GM12878 (cell line): Measurements from ENCODE around the gene NIN. TPM values are rescaled to one million over a fixed set of nuclear protein-coding genes. Genes with fewer than 3 reads are reported as not detected.

Experiments used
- ATAC-seq: fragments of 200-7000 bp; cut with Tn5 transposase; 3 replicates; pipeline ENCODE4 v1.9.1; 2020; ENCODE audit warnings: mild to moderate bottlenecking, moderate library complexity
- BruUV-seq: library from RNA; stranded (reverse); fragments of 400-500 nt; replicated peaks from 2 replicates; lab custom pipeline; 2021; lab: Mats Ljungman, UMichigan
- CTCF ChIA-PET: fragments of 300-600 bp; sonication (Branson Sonifier 250); formaldehyde crosslinking; extraction: SDS; loops from one replicate; lab custom pipeline; 2021; ENCODE audit warnings: inconsistent platforms; lab: Yijun Ruan, JAX
- POLR2A ChIA-PET: fragments of 350-600 bp; formaldehyde crosslinking; extraction: SDS; loops from one replicate; lab custom pipeline; 2021; ENCODE audit warnings: inconsistent platforms; lab: Charles Lee
- RAD21 ChIA-PET: fragments of 300-600 bp; sonication (Branson Sonifier 250); formaldehyde crosslinking; loops from one replicate; lab custom pipeline; 2023; ENCODE audit warnings: antibody characterized with exemption; ENCODE audit not compliant: unreplicated experiment; lab: Charles Lee
- SMC1A ChIA-PET: fragments of 300-600 bp; sonication (Branson Sonifier 250); formaldehyde crosslinking; loops from one replicate; lab custom pipeline; 2023; ENCODE audit not compliant: unreplicated experiment, uncharacterized antibody; lab: Charles Lee
- DNase-seq: peaks from one replicate; pipeline ENCODE4 v3.0.0-alpha.2; 2011; ENCODE audit warnings: low read depth, low spot score
- FAIRE-seq: peaks from 3 replicates; lab custom pipeline; 2011; peaks lifted over from hg19 to GRCh38; lab: Jason Lieb, UNC
- H2AFZ ChIP-seq: 2 replicates; pipeline ENCODE4 v1.6.0; 2011; ENCODE audit warnings: low read depth, low read length, control low read depth; ENCODE audit not compliant: control insufficient read depth
- H3K27ac ChIP-seq: 2 replicates; pipeline ENCODE4 v1.5.1; 2011; ENCODE audit warnings: control low read depth; ENCODE audit not compliant: control insufficient read depth, insufficient read depth
- H3K27me3 ChIP-seq, 2 experiments: replicated peaks in 1 of 2; 2 replicates each; pipeline versions ENCODE4 v1.6.0 to v1.6.1; 2011; ENCODE audit warnings: low read length in 1 of 2; ENCODE audit not compliant: control insufficient read depth in 2 of 2, insufficient read depth in 2 of 2
- H3K36me3 ChIP-seq, 2 experiments: 2 replicates each; pipeline ENCODE4 v1.5.1; 2011; ENCODE audit warnings: low read length in 1 of 2; ENCODE audit not compliant: control insufficient read depth in 2 of 2, insufficient read depth in 2 of 2
- H3K4me1 ChIP-seq: 2 replicates; pipeline ENCODE4 v1.6.1; 2011; ENCODE audit warnings: mild to moderate bottlenecking, low read length, moderate library complexity, mixed read lengths; ENCODE audit not compliant: control insufficient read depth, insufficient read depth
- H3K4me2 ChIP-seq: 2 replicates; pipeline ENCODE4 v1.6.0; 2011; ENCODE audit warnings: control low read depth; ENCODE audit not compliant: control insufficient read depth, insufficient read depth
- H3K4me3 ChIP-seq: fragments of 200-600 bp; sonication (generic); 2 replicates; pipeline ENCODE4 v1.5.1; 2016
- H3K79me2 ChIP-seq: 2 replicates; pipeline ENCODE4 v1.6.0; 2011; ENCODE audit warnings: low read length; ENCODE audit not compliant: control insufficient read depth, insufficient read depth
- H3K9ac ChIP-seq: 2 replicates; pipeline ENCODE4 v1.8.0; 2011; ENCODE audit warnings: low read length, control low read depth, mixed read lengths; ENCODE audit not compliant: control insufficient read depth, insufficient read depth
- H3K9me3 ChIP-seq: replicated peaks from 3 replicates; pipeline ENCODE4 v1.5.1; 2011; ENCODE audit warnings: mild to moderate bottlenecking, low read length; ENCODE audit not compliant: control insufficient read depth, insufficient read depth
- H4K20me1 ChIP-seq: 2 replicates; pipeline ENCODE4 v1.6.0; 2011; ENCODE audit not compliant: control insufficient read depth, insufficient read depth
- ATF2 ChIP-seq: IDR thresholded peaks from 2 replicates; pipeline ENCODE4 v1.6.1; 2012; ENCODE audit warnings: low read length, inconsistent platforms
- BMI1 ChIP-seq: fragments of 450-650 bp; IDR thresholded peaks from 2 replicates; pipeline ENCODE4 v1.6.1; 2016; ENCODE audit warnings: mild to moderate bottlenecking, moderate library complexity, borderline replicate concordance
- CREM ChIP-seq: IDR thresholded peaks from 2 replicates; pipeline ENCODE4 v1.6.1; 2014; ENCODE audit warnings: antibody characterized with exemption, low read depth
- EP300 ChIP-seq, 2 experiments: fragments of 150-350 bp in 1 of 2; IDR thresholded peaks; 2 replicates each; pipeline ENCODE4 v1.6.1; 2011 to 2012; ENCODE audit warnings: low read depth in 2 of 2, low read length in 2 of 2, borderline replicate concordance in 1 of 2, improper control_type of control experiment in 1 of 2, inconsistent platforms in 1 of 2; ENCODE audit not compliant: control insufficient read depth in 1 of 2
- ETV6 ChIP-seq, 2 experiments: fragments of 450-650 bp in 1 of 2; IDR thresholded peaks in 1 of 2; conservative IDR thresholded peaks in 1 of 2; 2 replicates each; pipeline ENCODE4 v1.6.1; 2014; ENCODE audit warnings: antibody characterized with exemption in 1 of 2, borderline replicate concordance in 1 of 2, low read depth in 1 of 2, mild to moderate bottlenecking in 1 of 2, moderate library complexity in 1 of 2
- GABPA ChIP-seq: IDR thresholded peaks from 2 replicates; pipeline ENCODE4 v1.6.1; 2014; ENCODE audit warnings: antibody characterized with exemption, low read depth, mild to moderate bottlenecking, inconsistent platforms
- MLLT1 ChIP-seq: fragments of 450-650 bp; IDR thresholded peaks from 2 replicates; pipeline ENCODE4 v1.6.1; 2016; ENCODE audit warnings: mild to moderate bottlenecking
- NR2C2 ChIP-seq: IDR thresholded peaks from 2 replicates; pipeline ENCODE4 v1.6.1; 2011; ENCODE audit warnings: borderline replicate concordance, low read depth; ENCODE audit not compliant: control insufficient read depth, insufficient read length
- RUNX3 ChIP-seq: IDR thresholded peaks from 2 replicates; pipeline ENCODE4 v1.6.1; 2012; ENCODE audit warnings: low read length, inconsistent platforms
- SIX5 ChIP-seq: IDR thresholded peaks from 2 replicates; pipeline ENCODE4 v1.6.1; 2011; ENCODE audit warnings: mild to moderate bottlenecking, low read depth, low read length, moderate library complexity; ENCODE audit not compliant: severe bottlenecking
- WGBS: methylation state at CpG from one replicate; pipeline ENCODE4 v1.1.6; 2016; ENCODE audit warnings: low lambda C conversion rate; ENCODE audit not compliant: insufficient replicate concordance, insufficient coverage; ENCODE audit errors: missing lambda C conversion rate; 5-methylcytosine and 5-hydroxymethylcytosine counted together
- in situ Hi-C: fragments of 300-500 bp; cut with MboI; formaldehyde crosslinking; loops from 9 replicates; pipeline ENCODE4 v1.14.3; 2018; ENCODE audit warnings: mixed read lengths
- intact Hi-C: fragments of 100-400 bp; cut with micrococcal nuclease; formaldehyde crosslinking; loops from one replicate; pipeline ENCODE4 v1.14.2; 2022; ENCODE audit not compliant: unreplicated experiment
- polyA plus RNA-seq, 11 experiments: library from polyadenylated mRNA; depleted of rRNA in 4 of 11; unstranded in 6 of 11; stranded (reverse) in 5 of 11; fragments of >200 nt; fragmentation: Nextera tagmentation in 4 of 11; fragmentation: Illumina TruSeq in 1 of 11; extraction: Ambion mirVana in 4 of 11; extraction: Trizol in 1 of 11; gene quantifications; 1 replicate in 1 of 11; 2 replicates in 10 of 11; pipeline versions ENCODE4 v1.2.1 to v1.2.3, GENCODE V29; 2011 to 2016; ENCODE audit warnings: inconsistent platforms in 2 of 11, missing spikeins in 2 of 11, low read depth in 1 of 11
- total RNA-seq, 4 experiments: library from RNA; depleted of rRNA in 3 of 4; stranded (reverse); fragments of >200 nt in 3 of 4; fragmentation: Illumina TruSeq in 1 of 4; extraction: Trizol in 1 of 4; gene quantifications; 2 replicates each; pipeline versions ENCODE4 v1.2.1 to v1.2.3, GENCODE V29; 2013 to 2021
- TF ChIP-seq, protein P1 (sequence below): fragments of 450-650 bp; formaldehyde crosslinking; IDR thresholded peaks from 2 replicates; pipeline ENCODE4 v1.4.0; 2022; ENCODE audit warnings: mild to moderate bottlenecking, moderate library complexity
- TF ChIP-seq, protein P2 (sequence below): IDR thresholded peaks from 2 replicates; pipeline ENCODE4 v1.6.1; 2011; ENCODE audit warnings: low read depth, mild to moderate bottlenecking, low read length, moderate library complexity, borderline replicate concordance; ENCODE audit errors: extremely low read depth

The NIN gene
- total and polyA plus RNA-seq, 10 of the 15 experiments (the other 5 are each of a cell fraction or from before 2014, with no cell fraction given) = 16.2 to 135 (median 70.3) TPM

DNA sequence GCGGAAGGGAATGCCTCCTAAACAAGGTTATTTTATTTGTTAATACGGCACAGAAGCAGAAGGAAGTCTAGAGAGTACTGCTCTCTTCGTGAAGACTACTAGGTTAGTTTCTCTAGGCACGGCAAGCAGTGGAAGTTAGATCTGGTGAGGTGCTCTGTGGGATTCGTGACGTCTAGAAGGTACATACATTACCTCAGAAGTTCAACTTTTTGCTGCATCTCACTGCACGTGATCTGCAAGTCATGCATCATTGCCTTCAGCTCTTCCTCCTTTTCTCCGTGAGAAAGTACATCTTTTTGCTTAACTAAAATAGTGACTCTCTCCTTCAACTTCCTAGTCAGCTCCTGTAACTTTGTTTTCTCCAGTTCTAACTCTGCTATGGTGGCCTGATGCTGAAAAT lies 74.7 kb downstream of the NIN start:
- ChIA-PET POLR2A (interaction anchor here (1.0 to 2.2 kb wide), 3 partner anchors 9 to 20 kb away, joined by 3 to 7 read pairs (median 4); no protein-coding TSS in a partner anchor), CTCF (interaction anchor here (1.0 to 2.7 kb wide), 10 partner anchors 8 to 156 kb away, joined by 3 to 22 read pairs (median 6); no protein-coding TSS in a partner anchor), RAD21 (interaction anchor here (0.7 to 3.2 kb wide), 6 partner anchors 19 to 155 kb away, joined by 3 to 16 read pairs (median 4); no protein-coding TSS in a partner anchor), SMC1A (interaction anchor here (0.5 to 2.8 kb wide), 12 partner anchors 10 to 114 kb away, joined by 3 to 18 read pairs (median 4); no protein-coding TSS in a partner anchor)
- no peak overlapping the region for H3K9ac ChIP-seq
- FAIRE-seq (peak; percentile 69), DNase-seq (no peak), ATAC-seq (peak; percentile 75)
- H3K4me2 ChIP-seq = 0 out of 2 replicates have a peak overlapping the region, but pooled peaks have one; percentile 13
- peaks cover 3% of the 10 kb centered on the region for H3K79me2 ChIP-seq
- H3K4me1 ChIP-seq = peaks cover 11% of the 10 kb centered on the region
- peaks cover 14 to 55% of the 10 kb centered on the region in 2 experiments for H3K36me3 ChIP-seq
- BruUV-seq = no TSS peak
- in situ Hi-C loops (no loop called here), intact Hi-C loops (no loop called here)
- no peaks in the 10 kb centered on the region for H3K9me3 ChIP-seq
- no peak overlapping the region for H3K4me3 ChIP-seq
- H3K27me3 ChIP-seq = no peaks in the 10 kb centered on the region
- H4K20me1 ChIP-seq = no peaks in the 10 kb centered on the region
- WGBS = 41% methylated on average over 8 of the region's 8 CpGs
- H3K27ac ChIP-seq = peak overlapping the region; percentile 51
- H2AFZ ChIP-seq = peak overlapping the region; percentile 30; the same call in 1 of the 2 replicates
- TF ChIP-seq GABPA (no peak), RUNX3 (no peak), NR2C2 (no peak), CREM (peak; percentile 84), ATF2 (no peak), MLLT1 (no peak), SIX5 (no peak), ETV6 (conservative IDR thresholded peaks at IDR 0.05 in 1 of 2, IDR thresholded peaks at IDR 0.05 in 1 of 2; ENCODE audit: borderline replicate concordance in 1 of 2, low read depth in 1 of 2) (no peak), EP300 (IDR thresholded peaks at IDR 0.05; ENCODE audit: borderline replicate concordance in 1 of 2, control insufficient read depth in 1 of 2, low read depth in 2 of 2, low read length in 2 of 2) (no peak), BMI1 (no peak)
- TF ChIP-seq, protein P1, sequence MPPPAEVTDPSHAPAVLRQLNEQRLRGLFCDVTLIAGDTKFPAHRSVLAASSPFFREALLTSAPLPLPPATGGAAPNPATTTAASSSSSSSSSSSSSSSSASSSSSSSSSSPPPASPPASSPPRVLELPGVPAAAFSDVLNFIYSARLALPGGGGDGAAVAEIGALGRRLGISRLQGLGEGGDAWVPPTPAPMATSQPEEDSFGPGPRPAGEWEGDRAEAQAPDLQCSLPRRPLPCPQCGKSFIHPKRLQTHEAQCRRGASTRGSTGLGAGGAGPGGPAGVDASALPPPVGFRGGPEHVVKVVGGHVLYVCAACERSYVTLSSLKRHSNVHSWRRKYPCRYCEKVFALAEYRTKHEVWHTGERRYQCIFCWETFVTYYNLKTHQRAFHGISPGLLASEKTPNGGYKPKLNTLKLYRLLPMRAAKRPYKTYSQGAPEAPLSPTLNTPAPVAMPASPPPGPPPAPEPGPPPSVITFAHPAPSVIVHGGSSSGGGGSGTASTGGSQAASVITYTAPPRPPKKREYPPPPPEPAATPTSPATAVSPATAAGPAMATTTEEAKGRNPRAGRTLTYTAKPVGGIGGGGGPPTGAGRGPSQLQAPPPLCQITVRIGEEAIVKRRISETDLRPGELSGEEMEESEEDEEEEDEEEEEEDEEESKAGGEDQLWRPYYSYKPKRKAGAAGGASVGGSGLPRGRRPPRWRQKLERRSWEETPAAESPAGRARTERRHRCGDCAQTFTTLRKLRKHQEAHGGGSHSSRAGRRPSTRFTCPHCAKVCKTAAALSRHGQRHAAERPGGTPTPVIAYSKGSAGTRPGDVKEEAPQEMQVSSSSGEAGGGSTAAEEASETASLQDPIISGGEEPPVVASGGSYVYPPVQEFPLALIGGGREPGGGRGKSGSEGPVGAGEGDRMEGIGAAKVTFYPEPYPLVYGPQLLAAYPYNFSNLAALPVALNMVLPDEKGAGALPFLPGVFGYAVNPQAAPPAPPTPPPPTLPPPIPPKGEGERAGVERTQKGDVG (CRISPR knock-in tag) = no peak
- TF ChIP-seq, protein P2, sequence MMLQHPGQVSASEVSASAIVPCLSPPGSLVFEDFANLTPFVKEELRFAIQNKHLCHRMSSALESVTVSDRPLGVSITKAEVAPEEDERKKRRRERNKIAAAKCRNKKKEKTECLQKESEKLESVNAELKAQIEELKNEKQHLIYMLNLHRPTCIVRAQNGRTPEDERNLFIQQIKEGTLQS = no peak
